NCI-H2029 (cell line): ENCODE results near the gene PPP2R2C.

Experiments used
- DNase-seq: peaks from one replicate; lab custom pipeline; 2025; lab: John Stamatoyannopoulos, UW

Gene PPP2R2C

GRCh38 chr4:6362243-6362885 lies 110.0 kb downstream of the PPP2R2C start:
- no peak for DNase-seq

- DNase-seq, result no peak
Observed at GRCh38 chr4:6361076-6361784, 111.2 kb downstream of the PPP2R2C start.

GRCh38 chr4:6360385-6360784 lies 112.0 kb downstream of the PPP2R2C start:
- DNase-seq, result no peak

- no peak for DNase-seq
Observed at GRCh38 chr4:6359536-6360308, 112.7 kb downstream of the PPP2R2C start.

GRCh38 chr4:6357476-6357875 lies 114.9 kb downstream of the PPP2R2C start:
- DNase-seq, result no peak

- DNase-seq, result no peak
Observed at GRCh38 chr4:6356076-6356560, 116.3 kb downstream of the PPP2R2C start.

- no peak for DNase-seq
Observed at GRCh38 chr4:6355052-6355451, 117.4 kb downstream of the PPP2R2C start.

GRCh38 chr4:6354626-6355025 lies 117.8 kb downstream of the PPP2R2C start:
- DNase-seq, result no peak

- no peak for DNase-seq
Observed at GRCh38 chr4:6354119-6354518, 118.3 kb downstream of the PPP2R2C start.

GRCh38 chr4:6352031-6352692 lies 120.3 kb downstream of the PPP2R2C start:
- DNase-seq, result no peak

- no peak for DNase-seq
Observed at GRCh38 chr4:6351246-6352000, 121.0 kb downstream of the PPP2R2C start.

- DNase-seq, result no peak
Observed at GRCh38 chr4:6350646-6351045, 121.8 kb downstream of the PPP2R2C start.

- no peak for DNase-seq
Observed at GRCh38 chr4:6349896-6350603, 122.4 kb downstream of the PPP2R2C start.

GRCh38 chr4:6348408-6348807 lies 124.0 kb downstream of the PPP2R2C start:
- no peak for DNase-seq

- no peak for DNase-seq
Observed at GRCh38 chr4:6347511-6348045, 124.8 kb downstream of the PPP2R2C start.

GRCh38 chr4:6346373-6347110 lies 125.9 kb downstream of the PPP2R2C start:
- DNase-seq, result no peak

GRCh38 chr4:6345866-6346265 lies 126.5 kb downstream of the PPP2R2C start:
- no peak for DNase-seq

- no peak for DNase-seq
Observed at GRCh38 chr4:6345096-6345830, 127.2 kb downstream of the PPP2R2C start.

- no peak for DNase-seq
Observed at GRCh38 chr4:6343939-6344408, 128.4 kb downstream of the PPP2R2C start.
